ENCODE data around the gene GAPDH. TPM values are rescaled to one million over a fixed set of nuclear protein-coding genes. Genes with fewer than 3 reads are reported as not detected.

The GAPDH gene
- polyA plus RNA-seq, 2 of the 4 experiments (the other 2 are of a cell fraction) = 6,463 to 10,036 TPM

GRCh38 chr12:6534945-6535696, 804 bp downstream of the GAPDH start (continued):
- TF ChIP-seq HMGXB4 (CRISPR knock-in tag; IDR thresholded peaks at IDR 0.05; ENCODE audit: borderline replicate concordance) (peak; percentile 33), SMC3 (IDR thresholded peaks at IDR 0.05) (no peak), FOXS1 (CRISPR knock-in tag; IDR thresholded peaks at IDR 0.05) (no peak), KDM5A (IDR thresholded peaks at IDR 0.05) (0 out of 2 replicates have a peak, but pooled peaks have one; percentile 21), MYC (IDR thresholded peaks at IDR 0.05; ENCODE audit: borderline replicate concordance, low read length) (peak; percentile 40; the same call in 1 of the 2 replicates), CEBPB (IDR thresholded peaks at IDR 0.05) (0 out of 4 replicates have a peak, but pooled peaks of 1 of the 2 experiments have one; percentile 36), FOSB (CRISPR knock-in tag; IDR thresholded peaks at IDR 0.05) (peak; percentile 17), TP53 (CRISPR knock-in tag; IDR thresholded peaks at IDR 0.05) (peak; percentile 40; the same call in 1 of the 2 replicates), BHLHE40 (IDR thresholded peaks at IDR 0.05; ENCODE audit: low read depth, low read length) (peak; percentile 55; the same call in 1 of the 2 replicates), JUN (IDR thresholded peaks at IDR 0.05) (peak in 1 of 2 experiments; percentile 52; a peak in 2 of 5 replicates), NFE2L2 (conservative IDR thresholded peaks at IDR 0.05; ENCODE audit: low read length) (no peak), MAX (IDR thresholded peaks at IDR 0.05) (peak; percentile 84), FOSL2 (IDR thresholded peaks at IDR 0.05) (no peak), FOSL2 (CRISPR knock-in tag; IDR thresholded peaks at IDR 0.05) (peak; percentile 54), CTCF (IDR thresholded peaks at IDR 0.05) (no peak), KDM1A (IDR thresholded peaks at IDR 0.05; ENCODE audit: low read depth) (no peak), HOXB5 (CRISPR knock-in tag; IDR thresholded peaks at IDR 0.05) (0 out of 2 replicates have a peak, but pooled peaks have one; percentile 41), MAFK (IDR thresholded peaks at IDR 0.05; ENCODE audit: partially characterized antibody) (peak; percentile 59), USF2 (IDR thresholded peaks at IDR 0.05) (peak; percentile 85), ZFP36 (IDR thresholded peaks at IDR 0.05; ENCODE audit: borderline replicate concordance, partially characterized antibody) (no peak), CBX2 (IDR thresholded peaks at IDR 0.05; ENCODE audit: borderline replicate concordance, low read depth) (no peak), RCOR1 (IDR thresholded peaks at IDR 0.05; ENCODE audit: low read depth, low read length) (no peak)

- Histone ChIP-seq H3K4me3 (peak overlapping the region; percentile 97), H3K4me2 (peak overlapping the region; percentile 87), H3K9me3 (no peaks in the 10 kb centered on the region), H3K27ac (peak overlapping the region; percentile 97 to 100), H3K4me1 (peaks cover 62% of the 10 kb centered on the region)
- no peak for TF ChIP-seq RARB (CRISPR knock-in tag; IDR thresholded peaks at IDR 0.05)
- 0 out of 2 replicates have a peak, but pooled peaks have one; percentile 32 for TF ChIP-seq POLR2AphosphoS2 (conservative IDR thresholded peaks at IDR 0.05; ENCODE audit: low read length)
- TF ChIP-seq MAX (IDR thresholded peaks at IDR 0.05) = no peak
- FAIRE-seq (no peak), DNase-seq (ENCODE audit: low read depth in 1 of 2, low spot score in 1 of 2) (no peak), ATAC-seq (no peak)
- WGBS (ENCODE audit: missing lambda C conversion rate) = 0% methylated on average over 6 of the region's 6 CpGs
- ChIA-PET CTCF (interaction anchor here (0.8 to 25.9 kb wide), 10 partner anchors 10 to 212 kb away, joined by 3 to 491 read pairs (median 11); partner anchors contain the start of genes IFFO1, NOP2 and VAMP1), POLR2A (interaction anchor here (1.1 to 3.2 kb wide), 8 partner anchors 15 to 200 kb away, joined by 3 to 39 read pairs (median 14); partner anchors contain the start of genes MRPL51, NCAPD2, NOP2 and VAMP1)
Observed at GRCh38 chr12:6535697-6535946, 1.3 kb downstream of the GAPDH start.

Data from A549 (cell line).